OCI-M2 (cell line): ENCODE measurements around the gene DEPDC4.
"Not testable (repeated sequence)": the region's sequence is repeated elsewhere in the genome, so short reads cannot be mapped to it uniquely, and the experiment has no call there.

Experiments used
- DNase-seq: peaks from one replicate; lab custom pipeline; 2025; ENCODE audit not compliant: unreplicated experiment; lab: John Stamatoyannopoulos, UW

DEPDC4 gene

DNA sequence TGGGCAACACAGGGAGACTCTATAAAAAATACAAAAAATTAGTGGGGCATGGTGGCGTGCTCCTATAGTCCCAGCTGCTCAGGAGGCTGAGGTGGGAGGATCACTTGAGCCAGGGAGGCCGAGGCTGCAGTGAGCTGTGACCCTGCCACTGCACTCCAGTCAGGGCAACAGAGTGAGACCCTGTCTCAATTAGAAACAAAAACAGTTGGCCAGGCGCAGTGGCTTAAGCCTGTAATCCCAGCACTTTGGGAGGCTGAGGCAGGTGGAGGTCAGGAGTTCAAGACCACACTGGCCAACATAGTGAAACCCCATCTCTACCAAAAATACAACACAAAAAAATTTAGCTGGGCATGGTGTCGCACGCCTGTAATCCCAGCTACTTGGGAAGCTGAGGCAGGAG, 1.8 kb downstream of the DEPDC4 start:
- not testable (repeated sequence) for DNase-seq

DNA sequence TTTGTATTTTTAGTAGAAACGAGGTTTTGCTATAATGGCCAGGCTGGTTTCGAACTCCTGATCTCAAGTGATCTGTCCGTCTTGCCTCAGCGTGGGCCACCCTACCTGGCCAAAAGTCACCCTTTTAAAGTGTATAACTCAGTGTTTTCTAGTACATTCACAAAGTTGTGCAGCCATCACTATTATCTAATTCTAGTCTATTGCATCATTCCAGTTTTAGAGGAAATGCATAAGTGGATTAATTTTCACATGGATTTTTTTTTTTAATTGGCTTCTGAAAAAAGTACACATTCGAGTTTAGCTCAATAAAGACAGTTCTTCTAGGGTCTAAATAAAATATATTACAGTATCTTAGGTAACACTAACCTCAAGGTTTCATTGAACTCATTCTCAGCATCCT, 3.7 kb downstream of the DEPDC4 start:
- DNase-seq: no peak

DNA sequence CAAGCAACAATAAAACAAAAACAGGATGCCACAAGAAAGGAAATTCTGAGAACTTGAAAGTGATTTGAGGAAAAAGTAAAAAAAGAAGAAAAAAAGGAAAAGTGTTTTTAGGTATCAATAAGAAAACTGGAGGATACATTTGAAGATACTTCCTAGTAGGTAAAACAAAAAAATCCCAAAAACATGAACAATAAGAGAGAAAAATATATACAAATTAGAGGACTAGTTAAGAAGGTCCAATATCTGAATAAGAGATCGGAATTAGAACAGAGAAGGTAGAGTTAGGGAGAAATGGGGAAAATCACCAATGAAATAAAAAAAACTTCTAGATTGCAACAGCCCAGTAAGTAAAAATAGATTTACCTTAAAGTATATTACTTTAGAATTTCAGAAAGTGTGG, 8.8 kb downstream of the DEPDC4 start:
- DNase-seq: no peak

DNA sequence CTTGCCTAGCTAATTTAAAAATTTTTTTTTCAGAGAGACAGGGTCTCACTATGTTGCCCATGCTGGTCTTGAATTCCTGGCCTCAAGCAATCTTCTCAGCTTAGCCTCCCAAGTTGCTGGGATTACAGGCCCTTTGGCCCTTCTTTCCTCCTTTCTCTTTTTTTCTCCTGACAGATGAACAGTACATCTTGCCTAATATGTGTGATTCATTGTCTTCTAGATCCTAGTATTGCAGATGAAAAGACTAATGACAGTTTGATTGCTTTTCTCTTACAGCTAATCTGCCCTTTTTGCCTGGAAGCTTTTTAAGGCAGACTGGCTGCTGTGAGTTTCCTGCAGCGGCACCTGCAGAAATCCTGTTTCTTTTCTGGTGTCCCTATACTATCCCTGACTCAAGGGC, 12.0 kb downstream of the DEPDC4 start:
- no peak for DNase-seq

DNA sequence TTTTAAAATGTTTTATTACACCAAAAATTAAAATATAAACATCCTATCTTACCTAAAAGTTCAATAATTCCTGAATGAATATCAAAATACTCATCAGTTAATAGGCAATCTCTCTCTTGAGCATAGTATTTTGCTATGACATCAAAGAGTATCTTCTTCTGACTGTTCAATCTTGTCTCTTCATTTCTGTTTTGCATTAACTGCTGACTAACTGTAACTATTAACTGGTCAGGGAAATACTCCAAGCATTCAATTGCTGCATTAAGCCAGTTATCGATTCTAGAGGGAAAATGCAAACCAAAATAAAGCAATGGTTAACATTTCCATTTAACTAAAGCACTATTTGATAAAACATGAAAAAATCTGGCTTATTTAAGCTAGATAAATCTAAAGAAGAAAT, 13.4 kb downstream of the DEPDC4 start:
- no peak for DNase-seq

DNA sequence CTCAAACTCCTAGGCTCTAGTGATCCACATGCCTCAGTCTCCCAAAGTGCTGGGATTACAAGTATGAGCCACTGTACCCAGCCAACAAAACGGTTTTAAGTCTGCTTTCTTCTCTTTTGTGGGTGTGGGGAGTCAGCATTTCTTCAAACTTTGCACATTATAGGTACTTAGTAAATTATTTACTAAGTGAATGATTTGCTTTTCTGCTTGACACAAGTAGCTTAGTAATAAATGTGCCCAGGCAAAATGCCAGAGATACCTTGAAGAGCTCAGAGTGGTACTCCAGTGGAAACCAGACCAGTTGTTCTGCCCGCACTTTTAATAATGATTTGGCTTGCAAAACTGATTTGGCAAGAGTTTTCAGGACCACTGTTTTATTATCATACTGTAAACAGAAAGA, 15.0 kb downstream of the DEPDC4 start:
- DNase-seq: no peak

DNA sequence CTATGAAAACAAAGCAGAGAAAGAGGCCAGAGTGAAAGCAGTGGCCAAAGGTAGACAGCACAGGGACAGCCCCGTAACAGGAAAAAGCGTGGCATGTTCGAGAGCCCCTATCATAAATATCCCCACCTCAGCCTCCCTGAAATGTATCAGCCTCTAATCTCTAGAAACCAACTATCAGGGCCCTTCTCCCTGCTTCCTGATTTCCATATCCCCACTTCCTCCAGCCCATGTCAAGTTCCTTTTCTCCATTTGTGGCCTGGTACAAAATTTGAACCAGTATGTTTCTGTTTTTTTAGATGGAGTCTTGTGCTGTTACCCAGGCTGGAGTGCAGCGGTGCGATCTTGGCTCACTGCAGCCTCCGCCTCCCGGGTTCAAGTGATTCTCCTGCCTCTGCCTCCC, 16.9 kb downstream of the DEPDC4 start:
- DNase-seq: no peak

DNA sequence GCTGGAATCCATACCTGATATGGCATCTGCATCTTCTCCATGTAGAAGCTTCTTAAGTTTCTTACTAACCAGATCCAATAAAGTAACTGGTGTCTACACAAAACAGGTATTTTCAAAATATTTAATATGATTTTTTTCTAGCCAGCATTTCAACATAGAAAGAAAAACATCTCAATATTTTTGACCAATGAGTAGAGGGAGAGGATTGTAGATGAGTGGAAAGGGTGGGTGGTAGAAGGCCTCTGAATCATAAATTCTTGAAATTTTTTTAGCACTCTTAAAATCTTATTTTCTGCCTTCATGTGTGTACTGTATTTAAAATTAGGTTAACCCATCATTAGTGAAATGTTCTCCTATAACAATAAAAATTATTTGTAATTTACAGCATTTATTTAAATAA, 18.0 kb downstream of the DEPDC4 start:
- DNase-seq: no peak

DNA sequence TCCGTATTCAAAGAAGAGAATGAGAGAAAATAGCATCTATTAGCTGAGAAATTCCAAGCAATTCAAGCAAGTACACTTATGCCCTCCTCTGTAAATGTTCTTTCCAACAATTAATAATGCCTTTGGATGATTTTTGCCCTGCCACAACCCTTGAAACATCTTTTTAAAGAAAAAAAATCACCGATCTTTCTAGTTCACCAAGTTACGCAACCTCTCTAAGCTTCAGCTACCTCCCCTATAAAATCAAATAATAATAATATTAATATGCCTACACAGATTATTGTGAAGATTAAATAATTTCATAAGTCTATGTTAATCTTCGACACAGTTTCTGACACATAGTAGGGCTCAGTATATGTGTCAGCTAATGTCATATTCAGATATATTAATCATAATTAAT, 19.1 kb downstream of the DEPDC4 start:
- no peak for DNase-seq

DNA sequence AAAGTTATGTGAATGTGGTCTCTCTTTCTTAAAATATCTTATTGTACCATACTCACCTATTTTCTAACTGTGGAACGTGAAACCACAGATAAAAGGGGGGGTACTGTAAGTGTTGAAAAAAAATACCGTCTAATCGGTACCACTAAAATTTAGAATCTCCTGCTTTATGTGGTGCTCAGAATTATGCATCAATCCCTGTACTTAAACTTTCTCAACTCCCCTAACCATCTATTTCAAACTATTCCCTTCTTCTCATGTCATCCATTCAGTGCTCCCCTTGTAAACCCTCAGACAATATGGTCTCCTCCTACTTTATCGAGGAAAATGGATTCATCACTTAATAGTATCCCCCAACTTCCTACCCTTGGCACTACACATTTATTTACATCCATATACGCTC, 23.7 kb downstream of the DEPDC4 start:
- DNase-seq: no peak

DNA sequence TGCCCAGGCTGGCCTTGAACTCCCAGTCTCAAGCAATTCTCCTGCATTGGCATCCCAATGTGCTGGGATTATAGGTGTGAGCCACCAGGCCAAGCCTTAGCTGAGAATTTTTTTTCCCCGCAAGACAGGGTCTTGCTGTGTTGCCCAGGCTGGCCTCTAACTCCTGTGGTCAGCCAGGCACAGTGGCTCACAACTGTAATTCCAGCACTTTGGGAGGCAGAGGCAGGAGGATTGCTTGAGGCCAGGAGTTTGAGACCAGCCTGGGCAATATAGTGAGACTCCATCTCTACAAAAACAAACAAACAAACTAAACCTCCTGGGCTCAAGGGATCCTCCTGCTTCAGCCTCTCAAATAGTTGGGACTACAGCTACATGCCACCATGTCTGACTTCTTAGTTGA, 27.3 kb downstream of the DEPDC4 start:
- no peak for DNase-seq

DNA sequence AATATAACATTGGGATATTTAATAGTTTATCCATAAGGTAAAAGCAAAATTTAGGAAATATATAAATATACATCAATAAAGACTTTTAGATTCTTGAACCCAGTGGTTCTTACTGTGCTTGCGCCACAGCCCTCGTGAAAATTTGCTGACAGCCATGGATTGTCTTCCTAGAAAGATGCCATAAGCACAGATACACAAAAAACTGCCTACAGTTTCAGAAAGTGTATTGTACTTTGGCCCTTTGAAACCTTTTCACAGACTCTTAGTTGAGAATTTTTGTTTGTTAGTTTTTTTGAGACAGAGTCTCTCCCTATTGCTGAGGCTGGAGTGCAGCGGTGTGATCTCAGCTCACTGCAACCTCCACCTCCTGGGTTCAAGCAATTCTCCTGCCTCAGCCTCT, 28.1 kb downstream of the DEPDC4 start:
- DNase-seq: no peak

DNA sequence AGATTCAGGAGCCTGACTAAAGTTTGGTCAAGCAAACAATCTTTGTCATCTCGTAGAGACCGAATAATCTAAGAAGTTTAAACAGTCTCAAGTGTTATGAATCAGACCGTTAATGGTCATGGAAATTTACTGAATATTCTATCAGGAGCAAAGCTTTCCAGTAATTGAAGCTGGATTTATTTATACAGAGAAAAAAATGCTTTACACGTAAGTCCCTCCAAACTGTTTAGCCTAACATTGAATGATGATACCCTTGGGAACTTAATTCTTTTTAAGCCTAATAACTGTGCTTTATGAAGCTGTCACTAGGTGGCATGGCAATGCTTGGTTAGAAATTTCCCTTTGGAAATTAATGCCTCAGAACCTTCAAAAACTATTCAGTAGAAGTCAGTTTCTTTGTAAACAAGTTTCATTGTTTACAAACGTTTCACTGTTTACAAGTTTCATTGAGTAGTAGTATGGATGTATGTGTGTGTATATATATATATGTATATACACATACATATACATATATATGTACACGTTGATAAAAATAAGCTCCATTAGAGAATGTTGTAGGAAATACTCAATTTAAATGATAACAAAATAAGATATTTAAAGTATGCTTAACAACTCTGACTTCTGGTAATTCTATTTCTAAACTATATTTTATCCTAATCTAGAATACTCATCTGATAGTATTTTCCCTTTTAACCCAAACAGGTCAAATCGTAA, 32.1 kb downstream of the DEPDC4 start:
- DNase-seq: no peak

DNA sequence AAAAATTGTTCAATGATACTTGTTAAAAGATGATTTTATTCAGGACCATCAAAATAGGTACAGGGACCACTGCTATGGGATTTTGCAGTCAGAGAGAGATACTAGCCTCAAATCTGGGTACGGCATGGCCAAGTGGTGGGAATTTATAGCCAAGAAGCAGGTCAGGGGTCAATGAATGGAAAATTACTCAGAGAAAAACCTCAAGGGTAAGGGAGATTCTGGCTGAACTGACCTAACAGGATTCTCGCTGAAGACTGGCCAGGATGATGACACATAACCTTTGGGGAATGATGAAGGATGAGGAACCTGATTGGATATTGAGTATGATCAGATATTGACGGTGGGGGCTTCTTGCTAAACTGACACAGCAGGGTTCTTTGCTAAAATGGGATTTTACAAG, 32.7 kb downstream of the DEPDC4 start:
- no peak for DNase-seq

DNA sequence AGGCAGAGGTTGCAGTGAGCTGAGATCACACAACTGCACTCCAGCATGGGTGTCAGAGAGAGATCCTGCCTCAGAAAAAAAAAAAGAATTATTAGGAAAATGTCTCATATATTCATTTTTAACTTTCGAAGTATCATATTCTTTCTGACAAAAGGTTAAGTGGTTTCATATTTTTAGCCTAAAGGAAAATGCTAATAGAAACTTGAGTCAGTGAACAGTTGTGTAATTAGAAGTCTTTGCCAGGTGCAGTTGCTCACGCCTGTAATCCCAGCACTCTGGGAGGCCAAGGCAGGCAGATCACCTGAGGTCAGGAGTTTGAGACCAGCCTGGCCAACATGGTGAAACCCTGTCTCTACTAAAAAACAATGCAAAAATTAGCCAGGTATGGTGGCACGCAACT, 35.0 kb downstream of the DEPDC4 start:
- DNase-seq: not testable (repeated sequence)

DNA sequence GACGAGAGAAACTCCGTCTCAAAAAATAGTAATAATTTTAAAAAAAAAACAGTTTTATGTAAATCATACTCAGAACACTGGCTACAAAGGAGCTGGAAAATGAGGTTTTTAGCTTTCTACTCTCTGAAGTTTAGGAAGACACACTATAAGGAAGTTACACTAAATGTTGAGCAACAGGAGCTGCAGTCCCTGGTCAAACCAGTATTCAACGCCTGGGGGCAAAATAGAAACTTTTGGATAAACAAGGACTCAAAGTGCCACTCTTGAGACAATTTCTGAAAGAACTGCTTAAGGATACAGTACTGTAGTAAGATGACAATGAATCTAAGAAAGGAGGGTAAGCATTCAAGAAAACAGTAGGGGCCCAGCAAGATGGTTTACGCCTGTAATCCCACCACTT, 37.0 kb downstream of the DEPDC4 start:
- DNase-seq: no peak

DNA sequence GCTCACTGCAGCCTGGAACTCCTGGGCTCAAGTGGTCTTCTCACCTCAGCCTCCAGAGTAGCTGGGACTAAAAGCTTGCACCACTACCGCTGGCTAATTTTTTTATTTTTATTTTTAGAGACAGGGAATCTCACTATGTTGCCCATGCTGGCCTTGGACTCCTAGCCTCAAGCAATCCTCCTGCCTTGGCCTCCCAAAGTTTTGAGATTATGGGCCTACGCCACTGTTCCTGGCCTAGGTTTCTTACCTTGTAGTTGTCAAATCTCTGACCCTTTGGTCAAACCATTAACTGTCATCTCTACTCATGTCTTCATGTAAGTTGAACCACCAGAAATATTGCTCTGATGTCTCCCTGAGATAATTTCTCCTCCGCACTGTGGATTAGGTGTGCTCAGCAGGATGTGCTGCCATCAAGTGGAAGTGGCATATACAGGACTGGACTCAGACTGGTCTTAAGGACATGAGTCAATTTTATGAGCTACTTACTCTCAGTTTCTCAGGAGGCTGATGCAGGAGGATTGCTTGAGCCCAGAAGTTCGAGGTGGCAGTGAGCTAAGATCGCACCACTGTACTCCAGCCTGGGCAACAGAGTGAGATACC, 37.7 kb downstream of the DEPDC4 start:
- no peak for DNase-seq

DNA sequence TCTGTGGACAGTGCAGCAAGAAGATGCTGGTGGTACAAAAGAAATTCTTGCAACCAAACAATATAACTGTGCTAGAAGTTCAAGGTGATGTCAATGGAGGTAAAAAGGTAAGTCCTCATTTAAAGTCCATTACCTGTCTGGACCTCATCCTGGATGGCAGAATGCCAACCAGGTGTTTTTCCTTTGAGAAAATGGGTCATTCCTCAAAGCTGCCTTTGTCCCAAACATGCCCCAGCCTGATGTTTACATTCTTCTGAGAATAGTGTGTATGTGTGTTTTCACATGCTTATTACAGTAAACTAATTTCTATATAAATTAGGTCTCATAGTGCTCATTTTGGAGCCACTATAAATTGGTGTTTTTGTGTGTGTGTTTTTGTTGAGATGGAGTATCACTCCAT, 41.4 kb downstream of the DEPDC4 start:
- no peak for DNase-seq

DNA sequence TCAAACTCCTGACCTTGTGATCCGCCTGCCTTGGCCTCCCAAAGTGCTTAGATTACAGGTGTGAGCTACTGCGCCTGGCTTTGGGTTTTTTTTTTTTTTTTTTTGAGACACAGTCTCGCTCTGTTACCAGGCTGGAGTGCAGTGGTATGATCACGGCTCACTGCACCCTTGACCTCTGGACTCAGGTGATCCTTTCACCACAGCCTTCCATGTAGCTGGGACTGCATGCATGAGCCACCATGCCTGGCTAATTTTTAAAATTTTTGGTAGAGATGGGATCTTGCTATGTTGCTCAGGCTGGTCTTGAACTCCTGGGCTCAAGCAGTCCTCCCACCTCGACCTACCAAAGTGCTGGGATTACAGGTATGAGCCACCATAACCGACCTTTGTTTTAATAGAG, 44.7 kb downstream of the DEPDC4 start:
- not testable (repeated sequence) for DNase-seq

DNA sequence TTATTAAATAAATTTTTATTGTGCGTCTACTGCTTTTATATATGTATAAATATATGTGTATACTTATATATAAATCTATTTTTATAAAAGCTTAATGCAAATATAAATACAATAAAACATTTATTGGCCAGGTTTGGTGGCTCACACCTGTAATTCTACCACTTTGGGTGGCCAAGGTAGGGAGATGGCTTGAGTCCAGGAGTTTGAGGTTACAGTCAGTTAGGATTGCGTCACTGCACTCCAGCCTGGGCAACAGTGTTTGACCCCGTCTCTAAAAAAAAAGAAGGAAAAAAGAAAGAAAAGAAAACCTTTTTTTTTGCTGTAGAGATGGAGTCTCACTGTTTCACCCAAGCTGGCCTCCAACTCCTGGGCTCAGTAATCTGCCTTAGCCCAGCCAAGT, 45.4 kb downstream of the DEPDC4 start:
- DNase-seq: no peak

DNA sequence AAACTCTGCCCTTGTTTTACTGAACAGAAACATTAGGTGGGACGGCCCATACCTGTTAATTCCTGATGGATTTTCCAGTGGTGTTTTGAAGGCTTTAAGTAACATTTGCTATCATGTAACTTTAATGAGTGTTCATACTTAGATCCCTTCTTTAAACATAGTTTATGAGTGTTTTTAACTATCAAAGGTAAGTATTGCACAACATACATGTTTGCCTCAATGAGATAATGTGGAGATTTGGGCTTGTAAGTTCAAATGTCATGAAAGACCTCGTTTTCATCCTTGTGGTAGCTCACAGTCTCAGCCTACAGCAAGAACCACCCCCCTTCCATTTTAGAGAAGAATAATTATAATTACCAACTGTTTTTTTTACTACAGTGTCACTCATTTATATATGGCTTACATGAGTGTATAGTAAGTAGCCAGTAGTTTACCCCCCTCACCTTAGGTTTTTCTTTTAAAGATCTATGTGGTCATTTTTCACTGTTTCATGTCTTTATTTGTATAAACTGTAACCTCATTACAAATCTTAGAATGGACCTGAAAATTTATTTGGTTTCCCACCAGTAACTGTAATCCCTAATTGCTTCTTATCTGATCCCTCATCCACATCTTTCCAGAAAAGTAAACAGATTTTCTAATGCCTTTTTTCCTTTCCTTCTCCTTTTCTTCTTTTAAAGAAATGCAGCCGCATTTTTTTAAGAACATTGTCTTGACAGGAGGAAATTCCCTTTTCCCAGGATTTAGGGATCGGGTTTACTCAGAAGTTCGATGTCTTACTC, 47.4 kb downstream of the DEPDC4 start:
- no peak for DNase-seq

DNA sequence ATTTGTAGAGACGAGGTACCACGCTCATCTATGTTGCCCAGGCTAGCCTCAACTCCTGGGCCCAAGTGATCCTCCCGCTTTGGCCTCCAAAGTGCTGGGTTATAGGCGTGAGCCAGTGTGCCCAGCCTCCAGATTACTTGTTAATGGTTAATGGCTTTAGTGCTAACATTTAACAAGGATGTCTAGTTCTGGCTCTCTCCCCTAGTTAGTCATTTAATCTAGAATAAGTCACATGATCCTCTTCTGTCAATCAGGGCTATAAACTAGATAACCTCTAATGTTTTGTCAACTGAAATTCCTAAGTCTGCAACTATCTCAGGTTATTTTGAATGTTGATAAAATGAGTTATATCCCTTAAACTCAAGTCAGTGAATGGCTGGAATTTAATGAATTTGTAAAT, 50.5 kb downstream of the DEPDC4 start:
- no peak for DNase-seq
